Measurements from ENCODE around the gene ERP44.

- TF ChIP-seq CTCF (IDR thresholded peaks at IDR 0.05 in 8 of 11, conservative IDR thresholded peaks at IDR 0.05 in 3 of 11), result no peak
- TF ChIP-seq POLR2A (IDR thresholded peaks at IDR 0.05), result no peak
These were observed 144.0 kb downstream of the ERP44 start for GRCh38 chr9:99954819-99955218.
